Measurements from ENCODE around the gene EXOG.

DNA sequence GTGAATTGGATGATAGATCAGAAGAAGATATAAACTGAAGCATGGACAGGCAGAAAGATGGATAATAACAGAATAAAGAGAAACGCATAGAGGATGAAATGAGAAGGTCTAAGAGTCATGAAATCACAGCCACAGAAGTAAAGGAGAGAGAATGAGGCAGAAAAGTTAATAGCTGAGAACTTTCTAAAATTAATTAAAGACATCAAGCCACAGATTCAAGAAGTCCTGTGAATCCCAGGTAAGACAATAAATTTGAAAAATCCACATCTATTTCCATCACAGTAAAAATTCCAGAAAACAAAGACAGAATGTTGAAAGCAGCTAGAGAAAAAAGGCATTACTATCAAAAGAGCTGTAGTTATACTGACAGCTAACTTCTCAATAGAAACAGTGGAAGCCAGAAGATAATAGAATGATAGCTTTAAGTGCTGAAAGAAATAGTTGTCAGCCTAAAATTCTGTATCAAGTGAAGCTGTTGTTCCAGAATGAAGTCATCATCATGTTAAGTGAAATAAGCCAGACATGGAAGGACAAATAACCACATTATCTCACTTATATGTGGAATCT lies 30.5 kb upstream of the EXOG start:
- TF ChIP-seq POLR2A (IDR thresholded peaks at IDR 0.05): no peak
- TF ChIP-seq, protein P1, sequence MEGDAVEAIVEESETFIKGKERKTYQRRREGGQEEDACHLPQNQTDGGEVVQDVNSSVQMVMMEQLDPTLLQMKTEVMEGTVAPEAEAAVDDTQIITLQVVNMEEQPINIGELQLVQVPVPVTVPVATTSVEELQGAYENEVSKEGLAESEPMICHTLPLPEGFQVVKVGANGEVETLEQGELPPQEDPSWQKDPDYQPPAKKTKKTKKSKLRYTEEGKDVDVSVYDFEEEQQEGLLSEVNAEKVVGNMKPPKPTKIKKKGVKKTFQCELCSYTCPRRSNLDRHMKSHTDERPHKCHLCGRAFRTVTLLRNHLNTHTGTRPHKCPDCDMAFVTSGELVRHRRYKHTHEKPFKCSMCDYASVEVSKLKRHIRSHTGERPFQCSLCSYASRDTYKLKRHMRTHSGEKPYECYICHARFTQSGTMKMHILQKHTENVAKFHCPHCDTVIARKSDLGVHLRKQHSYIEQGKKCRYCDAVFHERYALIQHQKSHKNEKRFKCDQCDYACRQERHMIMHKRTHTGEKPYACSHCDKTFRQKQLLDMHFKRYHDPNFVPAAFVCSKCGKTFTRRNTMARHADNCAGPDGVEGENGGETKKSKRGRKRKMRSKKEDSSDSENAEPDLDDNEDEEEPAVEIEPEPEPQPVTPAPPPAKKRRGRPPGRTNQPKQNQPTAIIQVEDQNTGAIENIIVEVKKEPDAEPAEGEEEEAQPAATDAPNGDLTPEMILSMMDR (IDR thresholded peaks at IDR 0.05): no peak
